ENCODE measurements around the gene PPP1R3E. TPM values are rescaled to one million over a fixed set of nuclear protein-coding genes. Genes with fewer than 3 reads are reported as not detected.

The PPP1R3E gene
- total RNA-seq, 1 donor from 2014 or later, result 2.5 TPM

DNA sequence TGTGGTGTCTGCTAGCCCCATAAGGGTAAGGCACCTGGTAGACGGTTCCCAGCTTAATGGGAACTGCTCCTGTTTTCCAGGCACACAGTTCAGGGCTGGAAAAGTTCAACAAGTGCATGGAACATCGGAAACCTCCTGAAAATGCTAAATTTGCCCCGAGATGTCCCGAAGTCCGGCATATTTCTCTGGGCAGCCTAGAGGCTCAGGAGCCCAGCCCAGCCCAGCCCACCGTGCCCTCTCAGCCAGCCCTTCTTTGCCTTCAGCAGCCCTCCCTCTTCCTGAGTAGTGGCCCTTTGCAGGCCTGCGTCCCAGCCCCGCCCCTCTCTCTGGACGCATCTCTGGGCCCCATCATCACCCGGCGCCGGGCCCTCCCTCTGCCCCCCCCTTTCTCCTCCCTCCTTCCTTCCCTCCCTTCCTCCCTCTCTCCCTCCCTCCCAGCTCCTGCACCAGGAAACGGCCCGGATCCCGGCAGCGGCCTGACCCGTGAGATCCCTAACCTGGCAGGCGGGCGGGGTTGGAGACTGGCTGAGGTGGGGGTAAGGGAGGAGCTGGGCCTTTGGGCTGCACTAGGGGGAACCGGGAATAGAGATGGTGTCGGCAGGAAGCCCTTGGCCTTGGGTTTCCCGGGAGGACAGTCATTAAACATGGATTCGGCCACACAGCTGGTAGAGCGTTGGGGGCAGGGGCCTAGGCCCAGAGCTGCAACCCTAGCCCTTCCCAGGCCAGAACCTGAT lies 3.9 kb upstream of the PPP1R3E start, which contains the start of gene BCL2L2:
Gene BCL2L2 (plus strand): TSS at position 422 of the 734 bp plus-strand sequence. CDS start 935 bp downstream, outside the sequence.
- no peaks in the 10 kb centered on the region for H3K27me3 ChIP-seq (ENCODE audit: control insufficient read depth, insufficient read depth, low read length)
- no peaks in the 10 kb centered on the region for H3K36me3 ChIP-seq (ENCODE audit: control insufficient read depth, insufficient read depth, low read length)
- H3K4me3 ChIP-seq (ENCODE audit: low read depth, low read length), result peak within 1 kb of the TSS; percentile 80
- TF ChIP-seq, protein P1, sequence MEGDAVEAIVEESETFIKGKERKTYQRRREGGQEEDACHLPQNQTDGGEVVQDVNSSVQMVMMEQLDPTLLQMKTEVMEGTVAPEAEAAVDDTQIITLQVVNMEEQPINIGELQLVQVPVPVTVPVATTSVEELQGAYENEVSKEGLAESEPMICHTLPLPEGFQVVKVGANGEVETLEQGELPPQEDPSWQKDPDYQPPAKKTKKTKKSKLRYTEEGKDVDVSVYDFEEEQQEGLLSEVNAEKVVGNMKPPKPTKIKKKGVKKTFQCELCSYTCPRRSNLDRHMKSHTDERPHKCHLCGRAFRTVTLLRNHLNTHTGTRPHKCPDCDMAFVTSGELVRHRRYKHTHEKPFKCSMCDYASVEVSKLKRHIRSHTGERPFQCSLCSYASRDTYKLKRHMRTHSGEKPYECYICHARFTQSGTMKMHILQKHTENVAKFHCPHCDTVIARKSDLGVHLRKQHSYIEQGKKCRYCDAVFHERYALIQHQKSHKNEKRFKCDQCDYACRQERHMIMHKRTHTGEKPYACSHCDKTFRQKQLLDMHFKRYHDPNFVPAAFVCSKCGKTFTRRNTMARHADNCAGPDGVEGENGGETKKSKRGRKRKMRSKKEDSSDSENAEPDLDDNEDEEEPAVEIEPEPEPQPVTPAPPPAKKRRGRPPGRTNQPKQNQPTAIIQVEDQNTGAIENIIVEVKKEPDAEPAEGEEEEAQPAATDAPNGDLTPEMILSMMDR (IDR thresholded peaks at IDR 0.05; ENCODE audit: insufficient read depth, low read length, poor library complexity, severe bottlenecking), result no peak
- no peak for DNase-seq (ENCODE audit: low read depth)

DNA sequence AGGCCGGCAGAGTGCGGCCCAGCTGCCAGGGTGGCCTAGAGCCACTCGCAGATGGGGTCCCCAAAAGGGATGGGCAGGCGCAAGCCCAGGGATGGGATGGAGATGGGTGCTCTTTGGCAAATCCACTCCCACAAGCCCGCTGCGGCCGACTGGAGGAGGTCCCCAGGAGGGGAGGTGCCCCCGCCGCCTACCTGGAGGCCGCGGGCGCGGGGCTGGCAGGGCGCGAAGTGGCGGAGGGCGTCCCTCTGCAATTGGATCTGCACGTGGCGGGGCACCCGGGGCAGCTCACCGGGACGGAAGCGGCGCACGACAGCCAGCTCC lies 730 bp downstream of the PPP1R3E start:
- H3K27me3 ChIP-seq (ENCODE audit: control insufficient read depth, insufficient read depth, low read length), result no peaks in the 10 kb centered on the region
- DNase-seq (ENCODE audit: low read depth), result no peak
- peak overlapping the region; percentile 63 for H3K4me3 ChIP-seq (ENCODE audit: low read depth, low read length)
- TF ChIP-seq, protein P1 (IDR thresholded peaks at IDR 0.05; ENCODE audit: insufficient read depth, low read length, poor library complexity, severe bottlenecking), result no peak
- no peaks in the 10 kb centered on the region for H3K36me3 ChIP-seq (ENCODE audit: control insufficient read depth, insufficient read depth, low read length)

DNA sequence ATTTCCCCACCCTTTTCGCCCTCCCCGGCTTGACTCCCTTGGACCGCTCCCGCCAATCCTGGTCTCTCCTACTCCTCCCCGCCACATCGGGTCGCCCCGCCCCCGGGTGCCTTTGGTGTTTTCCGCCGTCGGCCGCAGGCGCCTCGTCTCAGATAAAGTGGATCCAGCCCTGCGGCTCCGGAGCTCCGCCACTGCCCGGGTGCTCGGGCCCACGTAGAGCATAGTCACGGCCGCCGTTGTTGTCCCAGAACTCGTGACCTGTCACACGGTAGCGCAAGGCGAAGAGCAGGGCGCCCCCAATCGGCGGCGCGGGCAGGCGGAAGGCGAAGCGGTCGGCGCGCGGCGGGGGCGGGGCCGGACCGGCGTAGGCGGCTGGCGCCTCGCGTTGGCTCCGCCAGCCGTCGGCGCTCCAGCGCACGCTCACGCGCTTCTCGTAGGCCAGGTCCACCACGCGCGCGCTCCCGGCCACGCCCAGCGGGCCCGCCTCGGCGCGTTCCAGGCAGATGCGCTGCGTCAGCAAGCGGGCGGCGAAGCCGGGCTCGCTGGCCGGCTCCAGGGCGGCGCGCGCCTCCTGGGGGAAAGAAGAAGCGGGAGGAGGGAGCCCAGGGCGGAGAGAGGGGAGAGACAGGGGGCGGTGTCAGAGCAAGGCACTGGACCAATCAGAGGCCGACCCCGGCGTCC lies 1.2 kb downstream of the PPP1R3E start:
- Histone ChIP-seq H3K4me3 (ENCODE audit: low read depth, low read length) (peak overlapping the region; percentile 63), H3K27me3 (ENCODE audit: control insufficient read depth, insufficient read depth, low read length) (no peaks in the 10 kb centered on the region), H3K36me3 (ENCODE audit: control insufficient read depth, insufficient read depth, low read length) (no peaks in the 10 kb centered on the region)
- DNase-seq (ENCODE audit: low read depth), result peak; percentile 87
- TF ChIP-seq, protein P1 (IDR thresholded peaks at IDR 0.05; ENCODE audit: insufficient read depth, low read length, poor library complexity, severe bottlenecking), result peak; percentile 70

DNA sequence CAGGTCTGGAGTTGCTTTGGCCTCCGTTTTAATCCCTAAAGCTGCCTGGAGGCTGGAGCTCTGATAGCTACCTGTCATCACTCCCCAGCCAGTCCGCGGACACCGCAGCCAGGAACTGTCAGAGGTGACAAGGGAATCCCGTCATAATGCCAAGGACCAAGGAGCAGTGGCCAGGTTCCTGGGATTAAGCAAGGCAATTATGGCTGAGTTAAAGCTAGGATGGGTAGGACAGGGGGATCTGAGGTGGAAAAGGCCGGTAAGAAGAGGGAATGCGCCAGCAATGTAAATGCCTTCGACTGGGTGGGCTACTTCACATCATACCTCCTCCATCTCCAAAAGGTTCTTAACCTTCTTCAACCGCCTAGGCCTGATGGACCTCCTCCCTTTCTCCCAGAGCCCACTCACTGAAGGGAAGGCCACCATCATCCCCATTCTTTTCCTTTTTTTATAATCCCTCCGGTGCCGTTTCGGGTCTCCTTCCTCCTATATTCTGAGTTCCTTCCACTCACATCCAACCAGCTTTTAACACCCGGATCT lies 1.9 kb downstream of the PPP1R3E start:
- peak overlapping the region; percentile 54 for H3K4me3 ChIP-seq (ENCODE audit: low read depth, low read length)
- TF ChIP-seq, protein P1 (IDR thresholded peaks at IDR 0.05; ENCODE audit: insufficient read depth, low read length, poor library complexity, severe bottlenecking), result no peak
- no peaks in the 10 kb centered on the region for H3K36me3 ChIP-seq (ENCODE audit: control insufficient read depth, insufficient read depth, low read length)
- no peaks in the 10 kb centered on the region for H3K27me3 ChIP-seq (ENCODE audit: control insufficient read depth, insufficient read depth, low read length)
- no peak for DNase-seq (ENCODE audit: low read depth)

DNA sequence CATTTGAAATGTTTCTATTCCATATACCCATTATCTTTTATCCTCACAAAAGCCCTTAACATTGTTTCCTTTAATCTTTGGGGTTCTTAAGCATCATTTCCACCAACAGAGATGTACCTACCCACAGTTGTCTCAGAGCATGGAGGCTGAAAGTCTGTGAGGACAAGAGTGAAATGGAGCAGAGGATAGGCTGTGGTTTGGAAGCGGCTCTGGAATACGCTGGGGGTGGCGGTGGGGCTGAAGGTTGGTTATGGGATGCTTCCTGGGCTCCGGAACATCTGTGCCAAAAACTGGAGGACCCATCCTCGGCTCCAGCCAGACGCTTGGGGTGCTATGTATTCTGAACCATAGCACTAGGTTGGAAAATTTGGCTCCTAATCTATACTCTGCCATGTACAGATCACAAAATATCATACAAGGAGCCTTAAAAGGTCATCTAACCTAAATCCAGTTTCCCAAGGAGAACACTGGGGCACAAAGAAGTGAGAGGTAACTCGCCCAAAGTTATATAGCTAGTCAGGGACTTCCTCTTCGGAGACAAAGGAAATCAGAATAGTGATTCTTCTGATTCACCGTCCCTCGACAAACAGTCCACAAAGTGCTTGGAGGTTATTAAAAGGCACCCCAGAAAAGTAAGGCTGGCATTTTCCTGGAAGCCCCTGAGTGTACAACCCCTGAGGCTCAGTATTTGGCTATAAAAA lies 2.5 kb downstream of the PPP1R3E start:
- DNase-seq (ENCODE audit: low read depth), result no peak
- Histone ChIP-seq H3K36me3 (ENCODE audit: control insufficient read depth, insufficient read depth, low read length) (no peaks in the 10 kb centered on the region), H3K27me3 (ENCODE audit: control insufficient read depth, insufficient read depth, low read length) (no peaks in the 10 kb centered on the region), H3K4me3 (ENCODE audit: low read depth, low read length) (peak overlapping the region; percentile 54)
- TF ChIP-seq, protein P1 (IDR thresholded peaks at IDR 0.05; ENCODE audit: insufficient read depth, low read length, poor library complexity, severe bottlenecking), result no peak
